Activated CD4-positive, CD25-positive, alpha-beta regulatory T cell treated with anti-CD3 and anti-CD28 coated beads, Interleukin-2, amount 50 U/mL, for 16 hours (primary cell): ENCODE results near the gene MAGEE2.
"Not testable (repeated sequence)": the region's sequence is repeated elsewhere in the genome, so short reads cannot be mapped to it uniquely, and the experiment has no call there.

Experiments
- DNase-seq: peaks from one replicate; pipeline ENCODE4 v3.0.0-alpha.2; 2020; ENCODE audit warnings: low read depth, low spot score

Gene MAGEE2, protein sequence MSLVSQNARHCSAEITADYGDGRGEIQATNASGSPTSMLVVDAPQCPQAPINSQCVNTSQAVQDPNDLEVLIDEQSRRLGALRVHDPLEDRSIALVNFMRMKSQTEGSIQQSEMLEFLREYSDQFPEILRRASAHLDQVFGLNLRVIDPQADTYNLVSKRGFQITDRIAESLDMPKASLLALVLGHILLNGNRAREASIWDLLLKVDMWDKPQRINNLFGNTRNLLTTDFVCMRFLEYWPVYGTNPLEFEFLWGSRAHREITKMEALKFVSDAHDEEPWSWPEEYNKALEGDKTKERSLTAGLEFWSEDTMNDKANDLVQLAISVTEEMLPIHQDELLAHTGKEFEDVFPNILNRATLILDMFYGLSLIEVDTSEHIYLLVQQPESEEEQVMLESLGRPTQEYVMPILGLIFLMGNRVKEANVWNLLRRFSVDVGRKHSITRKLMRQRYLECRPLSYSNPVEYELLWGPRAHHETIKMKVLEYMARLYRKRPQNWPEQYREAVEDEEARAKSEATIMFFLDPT

DNA sequence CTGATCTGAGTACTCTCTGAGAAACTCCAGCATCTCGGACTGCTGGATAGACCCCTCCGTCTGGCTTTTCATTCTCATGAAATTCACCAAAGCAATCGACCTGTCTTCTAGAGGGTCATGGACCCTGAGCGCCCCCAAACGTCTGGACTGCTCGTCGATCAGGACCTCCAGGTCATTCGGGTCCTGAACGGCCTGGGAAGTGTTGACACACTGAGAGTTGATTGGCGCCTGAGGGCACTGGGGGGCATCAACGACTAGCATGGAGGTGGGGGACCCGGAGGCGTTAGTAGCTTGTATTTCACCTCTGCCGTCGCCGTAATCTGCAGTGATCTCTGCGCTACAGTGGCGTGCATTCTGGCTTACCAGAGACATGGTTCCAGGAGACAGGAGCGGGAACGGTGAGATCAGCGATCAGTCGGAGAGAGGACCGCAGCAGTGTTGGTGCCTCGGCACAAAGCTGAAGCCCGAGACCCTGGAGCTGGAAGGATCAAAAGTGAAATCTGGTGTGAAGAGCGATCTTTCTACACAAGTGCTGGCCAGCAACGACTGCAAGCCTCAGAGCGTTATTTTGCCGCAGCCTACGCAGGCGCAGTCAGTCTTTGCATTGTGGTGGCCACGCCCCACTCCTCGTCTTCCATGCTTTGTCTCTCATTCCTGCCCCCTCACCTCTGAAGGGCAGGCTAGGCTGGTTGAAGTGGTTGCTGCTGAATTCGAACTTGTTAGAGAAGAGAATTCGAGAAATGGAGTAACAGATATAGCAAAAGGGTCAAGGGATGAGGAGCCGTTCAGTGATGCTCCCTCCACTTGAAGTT is at the start of gene MAGEE2:
Gene MAGEE2, minus strand, starts transcription at position 575 of the 812 bp plus-strand sequence. Its CDS starts 203 bp downstream, at position 372.
- no peak for DNase-seq

DNA sequence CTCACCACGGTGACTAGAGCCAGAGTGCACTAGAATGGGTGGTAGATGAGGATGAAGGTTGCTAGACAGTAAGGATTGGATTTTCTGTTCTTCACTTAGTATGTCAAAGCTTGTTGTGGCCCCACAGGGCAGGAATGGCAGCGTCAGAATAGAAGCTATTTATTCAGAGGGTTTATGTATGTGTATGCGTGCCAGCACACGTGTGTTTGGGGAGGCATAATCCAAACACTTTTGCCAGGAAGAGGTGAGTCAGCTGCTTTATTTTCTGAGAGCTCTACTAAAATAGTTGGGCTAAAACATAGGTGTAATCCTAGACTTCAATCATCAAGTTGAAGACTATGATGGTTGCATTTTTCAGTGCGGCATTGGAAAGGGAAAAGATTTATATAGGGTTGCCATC is 1.2 kb upstream of the MAGEE2 start:
- no peak for DNase-seq

DNA sequence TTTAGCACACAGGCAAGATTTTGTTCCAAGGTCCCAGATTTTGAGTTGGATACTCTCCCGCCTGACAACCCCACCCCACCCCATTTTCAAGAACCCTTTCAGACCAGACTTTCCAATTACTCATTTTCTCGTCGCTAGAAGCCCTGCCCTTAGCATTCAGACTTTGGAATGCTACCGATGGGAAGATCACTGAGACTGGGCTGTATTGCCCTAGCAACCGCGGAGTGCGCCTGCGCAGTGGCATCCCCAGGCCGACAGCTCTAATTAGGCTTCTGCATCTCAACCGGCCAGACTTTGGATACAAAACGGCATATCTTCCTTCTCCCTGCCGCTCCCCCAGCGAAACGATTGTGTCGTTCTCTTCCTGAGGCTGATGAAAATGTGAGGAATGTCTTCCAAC is 3.4 kb downstream of the MAGEE2 start:
- DNase-seq, result no peak

DNA sequence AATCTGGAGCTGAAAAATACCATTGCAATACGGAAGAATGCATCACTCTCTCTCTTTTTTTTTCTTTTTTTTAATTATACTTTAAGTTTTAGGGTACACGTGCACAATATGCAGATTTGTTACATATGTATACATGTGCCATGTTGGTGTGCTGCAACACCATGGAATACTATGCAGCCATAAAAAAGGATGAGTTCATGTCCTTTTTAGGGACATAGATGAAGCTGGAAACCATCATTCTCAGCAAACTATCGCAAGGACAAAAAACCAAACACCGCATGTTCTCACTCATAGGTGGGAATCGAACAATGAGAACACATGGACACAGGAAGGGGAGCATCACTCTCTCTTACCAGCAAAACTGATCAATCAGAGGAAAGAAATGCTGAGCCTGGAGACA is 17.0 kb downstream of the MAGEE2 start:
- not testable (repeated sequence) for DNase-seq

DNA sequence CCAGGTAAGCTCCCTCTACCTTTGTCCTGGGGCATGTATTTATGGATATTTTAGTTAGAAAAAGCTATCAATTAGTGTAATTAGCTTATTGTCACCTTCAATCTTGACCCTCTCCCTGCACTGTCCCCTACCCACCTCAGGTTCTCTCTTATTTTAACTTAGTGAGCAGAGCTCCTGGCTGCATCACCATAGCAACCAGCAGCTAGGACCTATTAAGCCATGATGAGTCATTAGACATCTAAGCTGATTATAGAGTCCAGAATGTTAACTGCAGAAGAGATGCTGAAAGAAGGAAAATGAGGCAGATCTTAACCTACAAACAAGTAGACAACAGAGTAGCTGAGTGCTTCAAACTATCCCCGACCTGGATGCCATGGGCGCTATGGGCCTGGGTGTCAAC is 36.6 kb downstream of the MAGEE2 start:
- DNase-seq, result no peak

DNA sequence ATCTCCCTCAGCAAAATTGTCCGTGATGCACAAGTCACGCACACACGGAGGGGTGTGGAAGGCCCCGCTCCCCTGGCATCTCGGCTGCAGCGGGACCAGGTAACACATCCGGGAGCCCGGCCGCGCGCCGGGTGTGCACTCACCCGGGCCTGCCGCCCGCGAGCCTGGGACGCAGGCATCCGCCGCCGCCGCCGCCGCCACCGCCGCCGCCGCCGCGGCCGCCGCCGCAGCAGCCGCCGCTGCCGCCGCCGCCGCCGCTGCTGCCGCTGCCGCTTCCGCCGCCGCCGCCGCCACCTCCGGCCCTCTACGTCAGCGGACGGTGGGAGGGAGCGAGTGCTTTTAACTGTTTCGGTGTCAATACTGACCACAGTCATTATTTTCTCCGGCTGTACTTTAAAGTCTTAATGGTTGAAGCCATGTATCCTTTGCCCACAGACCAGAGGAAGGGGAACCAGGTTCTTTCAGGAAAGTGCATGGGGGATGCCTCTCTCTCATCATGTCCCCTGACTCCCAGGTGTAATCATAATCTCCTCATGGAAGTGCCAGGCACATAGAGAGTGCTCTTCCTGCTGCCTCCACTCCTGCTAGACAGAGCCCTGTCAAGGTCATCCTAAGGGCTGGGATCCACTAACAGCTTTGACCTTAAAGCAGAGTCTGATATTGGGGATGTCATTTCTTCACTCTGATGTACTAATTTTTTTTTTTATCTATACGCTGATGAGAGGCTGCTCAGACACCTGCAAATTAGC is 38.0 kb downstream of the MAGEE2 start:
- no peak for DNase-seq
